HepG2 (cell line): Measurements from ENCODE around the gene AGAP1. TPM values are rescaled to one million over a fixed set of nuclear protein-coding genes. Genes with fewer than 3 reads are reported as not detected.

Experiments used
- ATAC-seq: fragments of 200-7000 bp; cut with Tn5 transposase; 3 replicates; pipeline ENCODE4 v1.9.1; 2020; ENCODE audit warnings: mild to moderate bottlenecking, moderate library complexity
- BruUV-seq: library from RNA; stranded (reverse); fragments of 400-500 nt; replicated peaks from 2 replicates; lab custom pipeline; 2021; lab: Mats Ljungman, UMichigan
- CTCF ChIA-PET: fragments of 300-600 bp; formaldehyde crosslinking; extraction: SDS; loops from one replicate; lab custom pipeline; 2021; ENCODE audit warnings: low total read pairs, inconsistent platforms, low intra/inter-chr PET ratio; lab: Yijun Ruan, JAX
- POLR2A ChIA-PET: fragments of 350-600 bp; sonication (Branson Sonifier 250); formaldehyde crosslinking; loops from one replicate; lab custom pipeline; 2020; ENCODE audit warnings: antibody characterized with exemption, inconsistent platforms; lab: Yijun Ruan, JAX
- DNase-seq: peaks from one replicate; pipeline ENCODE4 v3.0.0-alpha.2; 2015; ENCODE audit warnings: low spot score
- FAIRE-seq: peaks from 3 replicates; lab custom pipeline; 2011; peaks lifted over from hg19 to GRCh38; lab: Jason Lieb, UNC
- H2AFZ ChIP-seq: one replicate; pipeline ENCODE4 v1.6.1; 2011; ENCODE audit warnings: low read length, inconsistent platforms
- H3K27ac ChIP-seq: fragments of 300-600 bp; 3 replicates; pipeline ENCODE4 v1.8.0; 2011; ENCODE audit warnings: mixed run types, mild to moderate bottlenecking, mixed read lengths, low read length, inconsistent platforms; ENCODE audit not compliant: insufficient read depth; ENCODE audit errors: extremely low read length
- H3K27me3 ChIP-seq, 2 experiments: fragments of 200-600 bp in 1 of 2; 2 replicates in 1 of 2; 3 replicates in 1 of 2; pipeline versions ENCODE4 v1.6.0 to v1.8.0; 2011; ENCODE audit warnings: low read length in 2 of 2, mild to moderate bottlenecking in 2 of 2, moderate library complexity in 2 of 2, inconsistent platforms in 1 of 2; ENCODE audit not compliant: insufficient read depth in 2 of 2, control insufficient read depth in 1 of 2
- H3K36me3 ChIP-seq, 2 experiments: fragments of 200-600 bp in 1 of 2; replicated peaks in 1 of 2; 2 replicates in 1 of 2; 3 replicates in 1 of 2; pipeline versions ENCODE4 v1.5.1 to v1.8.0; 2011; ENCODE audit warnings: low read length in 2 of 2, inconsistent platforms in 1 of 2; ENCODE audit not compliant: insufficient read depth in 2 of 2, control insufficient read depth in 1 of 2
- H3K4me1 ChIP-seq: 2 replicates; pipeline ENCODE4 v1.5.1; 2012; ENCODE audit warnings: low read length, inconsistent platforms; ENCODE audit not compliant: insufficient read depth
- H3K4me2 ChIP-seq: 2 replicates; pipeline ENCODE4 v1.6.0; 2011; ENCODE audit warnings: low read depth, low read length, inconsistent platforms
- H3K4me3 ChIP-seq, 3 experiments: fragments of 200-600 bp in 1 of 3; sonication (generic), shearing (Covaris generic) in 1 of 3; replicated peaks in 1 of 3; 2 replicates each; pipeline ENCODE4 v1.5.1; 2011 to 2016; ENCODE audit warnings: low read length in 3 of 3, inconsistent platforms in 2 of 3, low read depth in 2 of 3, mild to moderate bottlenecking in 2 of 3, control low read depth in 1 of 3, mixed read lengths in 1 of 3; ENCODE audit not compliant: insufficient read depth in 1 of 3
- H3K79me2 ChIP-seq: one replicate; pipeline ENCODE4 v1.6.1; 2011; ENCODE audit warnings: low read length, inconsistent platforms; ENCODE audit not compliant: insufficient read depth
- H3K9ac ChIP-seq: 2 replicates; pipeline ENCODE4 v1.6.0; 2011; ENCODE audit warnings: mild to moderate bottlenecking, low read depth, low read length, inconsistent platforms; ENCODE audit not compliant: insufficient read depth
- H3K9me3 ChIP-seq: 2 replicates; pipeline ENCODE4 v1.5.1; 2012; ENCODE audit warnings: mild to moderate bottlenecking, low read length
- H4K20me1 ChIP-seq: 2 replicates; pipeline ENCODE4 v1.6.0; 2011; ENCODE audit warnings: inconsistent platforms, mild to moderate bottlenecking, low read length, moderate library complexity; ENCODE audit not compliant: insufficient read depth
- ATF4 ChIP-seq, 2 experiments: fragments of 450-650 bp in 1 of 2; sonication (generic) in 1 of 2; formaldehyde crosslinking; IDR thresholded peaks; 2 replicates each; pipeline versions ENCODE4 v1.5.0 to v1.8.0; 2020 to 2022; ENCODE audit warnings: mild to moderate bottlenecking in 1 of 2, missing genetic modification reagents in 1 of 2
- ATF6 ChIP-seq: sonication (generic); formaldehyde crosslinking; conservative IDR thresholded peaks from 2 replicates; pipeline ENCODE4 v1.4.0; 2020; ENCODE audit warnings: missing genetic modification reagents
- DRAP1 ChIP-seq: IDR thresholded peaks from 2 replicates; pipeline ENCODE4 v1.6.1; 2016; ENCODE audit warnings: missing genetic modification reagents, missing compliant biosample characterization
- GLMP ChIP-seq: sonication (generic); formaldehyde crosslinking; IDR thresholded peaks from 2 replicates; pipeline ENCODE4 v1.9.0; 2021; ENCODE audit warnings: missing genetic modification reagents, mild to moderate bottlenecking, borderline replicate concordance
- MIER3 ChIP-seq: IDR thresholded peaks from 2 replicates; pipeline ENCODE4 v1.6.1; 2016; ENCODE audit warnings: missing compliant biosample characterization, borderline replicate concordance
- MLX ChIP-seq: IDR thresholded peaks from 2 replicates; pipeline ENCODE4 v1.6.1; 2016
- NRL ChIP-seq: sonication (generic); formaldehyde crosslinking; IDR thresholded peaks from 2 replicates; pipeline ENCODE4 v1.5.0; 2020; ENCODE audit warnings: missing genetic modification reagents, mild to moderate bottlenecking, moderate library complexity, borderline replicate concordance
- WGBS: methylation state at CpG from one replicate; pipeline ENCODE4 v1.1.6; 2017; ENCODE audit warnings: low lambda C conversion rate; 5-methylcytosine and 5-hydroxymethylcytosine counted together
- in situ Hi-C: cut with HindIII; loops from 2 replicates; pipeline ENCODE4 v1.10.0; 2017; ENCODE audit warnings: low pct_unique_long_range_greater_than_20kb; ENCODE audit not compliant: extremely low pct_ligation_motif_present
- intact Hi-C: fragments of 100-400 bp; cut with micrococcal nuclease; formaldehyde crosslinking; loops from one replicate; pipeline ENCODE4 v1.10.0; 2022; ENCODE audit not compliant: unreplicated experiment
- polyA plus RNA-seq, 8 experiments: library from polyadenylated mRNA; depleted of rRNA in 3 of 8; stranded (reverse) in 7 of 8; unstranded in 1 of 8; fragments of >200 nt; fragmentation: Illumina TruSeq in 4 of 8; extraction: Trizol in 4 of 8; gene quantifications; 2 replicates each; pipeline versions ENCODE4 v1.2.1 to v1.2.3, GENCODE V29; 2011 to 2016; ENCODE audit warnings: low read depth in 4 of 8, missing spikeins in 1 of 8, mixed read lengths in 1 of 8; ENCODE audit not compliant: insufficient read depth in 1 of 8
- total RNA-seq, 5 experiments: library from RNA; depleted of rRNA; stranded (reverse); fragments of >200 nt; fragmentation: Illumina TruSeq; extraction: Trizol; gene quantifications; 2 replicates each; pipeline ENCODE4 v1.2.3, GENCODE V29; 2016; ENCODE audit warnings: low read depth in 1 of 5

AGAP1 gene
- total and polyA plus RNA-seq, 2 of the 13 experiments (the other 11 are each of a cell fraction or from before 2014, with no cell fraction given) = 21.2 to 32.7 TPM

GRCh38 chr2:235705296-235705695 lies 211.5 kb downstream of the AGAP1 start (continued):
- TF ChIP-seq DRAP1 (CRISPR knock-in tag) = no peak
- TF ChIP-seq GLMP = no peak
- no peak for TF ChIP-seq MLX (CRISPR knock-in tag)
- TF ChIP-seq ATF4 (CRISPR knock-in tag; IDR thresholded peaks at IDR 0.05) = no peak
- TF ChIP-seq MIER3 (CRISPR knock-in tag) = no peak
- no peak for TF ChIP-seq NRL
- TF ChIP-seq, all 625 proteins: peak for 0

- TF ChIP-seq ATF6 (CRISPR knock-in tag) = no peak
- intact Hi-C loops = no loop called here
These were observed 212.7 kb downstream of the AGAP1 start for GRCh38 chr2:235706506-235706905.

More at GRCh38 chr2:235706506-235706905, 212.7 kb downstream of the AGAP1 start:
- no peak for DNase-seq
- Histone ChIP-seq H3K9me3 (no peaks in the 10 kb centered on the region), H3K4me2 (no peak overlapping the region), H3K9ac (no peak overlapping the region), H3K79me2 (peaks cover 23% of the 10 kb centered on the region), H3K27me3 (no peaks in the 10 kb centered on the region), H3K27ac (no peak overlapping the region), H4K20me1 (peaks cover 19% of the 10 kb centered on the region; the same call in 1 of the 2 replicates), H2AFZ (no peak overlapping the region), H3K36me3 (peaks cover 9 to 27% of the 10 kb centered on the region in 2 experiments; a peak in 4 of 5 replicates), H3K4me3 (no peak overlapping the region), H3K4me1 (peaks cover 18% of the 10 kb centered on the region; the same call in 1 of the 2 replicates)
- no TSS peak for BruUV-seq
- no peak for ATAC-seq
- 100% methylated on average over 8 of the region's 8 CpGs for WGBS
- in situ Hi-C loops = no loop called here
- FAIRE-seq = no peak
- ChIA-PET CTCF (no interaction called here), POLR2A (no interaction called here)
